GM23338 (cell line): ENCODE results near the gene LRRC47. TPM values are rescaled to one million over a fixed set of nuclear protein-coding genes. Genes with fewer than 3 reads are reported as not detected.

ENCODE experiments used
- ATAC-seq: fragments of 200-7000 bp; cut with Tn5 transposase; 3 replicates; pipeline ENCODE4 v1.9.1; 2020
- DNase-seq: peaks from one replicate; pipeline ENCODE4 v3.0.0-alpha.2; 2015; ENCODE audit warnings: low spot score
- H2AFZ ChIP-seq: fragments of 200-600 bp; sonication (generic); 2 replicates; pipeline ENCODE4 v1.8.0; 2016; ENCODE audit warnings: antibody characterized with exemption, mild to moderate bottlenecking, moderate library complexity
- H3F3A ChIP-seq: fragments of 200-600 bp; sonication (generic); replicated peaks from 2 replicates; pipeline ENCODE4 v1.8.0; 2017; ENCODE audit warnings: antibody characterized with exemption, mixed run types, low read depth
- H3K27ac ChIP-seq: fragments of 200-600 bp; sonication (generic); 2 replicates; pipeline ENCODE4 v1.6.1; 2016; ENCODE audit warnings: low read depth
- H3K27me3 ChIP-seq: fragments of 200-600 bp; sonication (generic); 2 replicates; pipeline ENCODE4 v1.8.0; 2016; ENCODE audit warnings: mild to moderate bottlenecking, mixed run types, moderate library complexity; ENCODE audit not compliant: insufficient read depth
- H3K36me3 ChIP-seq: fragments of 200-600 bp; sonication (generic); 2 replicates; pipeline ENCODE4 v1.8.0; 2016; ENCODE audit warnings: mild to moderate bottlenecking; ENCODE audit not compliant: insufficient read depth
- H3K4me1 ChIP-seq: fragments of 200-600 bp; sonication (generic); 2 replicates; pipeline ENCODE4 v1.8.0; 2016; ENCODE audit warnings: mild to moderate bottlenecking, moderate library complexity; ENCODE audit not compliant: insufficient read depth
- H3K4me2 ChIP-seq: fragments of 200-600 bp; sonication (generic); 2 replicates; pipeline ENCODE4 v1.7.1; 2017; ENCODE audit warnings: mixed run types
- H3K4me3 ChIP-seq: fragments of 200-600 bp; sonication (generic); 2 replicates; pipeline ENCODE4 v1.6.1; 2016; ENCODE audit warnings: mixed run types
- H3K79me2 ChIP-seq: fragments of 200-600 bp; sonication (generic); replicated peaks from 2 replicates; pipeline ENCODE4 v1.8.0; 2017; ENCODE audit warnings: mild to moderate bottlenecking; ENCODE audit not compliant: insufficient read depth
- H3K9me2 ChIP-seq: fragments of 200-600 bp; sonication (generic); 2 replicates; pipeline ENCODE4 v1.8.0; 2017; ENCODE audit not compliant: insufficient read depth
- H4K20me1 ChIP-seq: fragments of 200-600 bp; sonication (generic); replicated peaks from 2 replicates; pipeline ENCODE4 v1.8.0; 2017; ENCODE audit warnings: mild to moderate bottlenecking; ENCODE audit not compliant: insufficient read depth
- H3K27ac Mint-ChIP-seq: 2 replicates; pipeline ENCODE4 v1.8.0; 2020; ENCODE audit warnings: inconsistent platforms, mild to moderate bottlenecking, moderate library complexity, mixed read lengths
- H3K27me3 Mint-ChIP-seq: 3 replicates; pipeline ENCODE4 v1.8.0; 2022; ENCODE audit warnings: low read depth, mild to moderate bottlenecking, moderate library complexity, mixed read lengths, inconsistent platforms; ENCODE audit not compliant: insufficient read depth, poor library complexity
- H3K36me3 Mint-ChIP-seq: 3 replicates; pipeline ENCODE4 v1.8.0; 2021; ENCODE audit warnings: low read depth, mild to moderate bottlenecking, inconsistent platforms, moderate library complexity, mixed read lengths
- H3K4me1 Mint-ChIP-seq: 3 replicates; pipeline ENCODE4 v1.8.0; 2020; ENCODE audit warnings: mild to moderate bottlenecking, inconsistent platforms, mixed read lengths
- H3K4me3 Mint-ChIP-seq: 3 replicates; pipeline ENCODE4 v1.8.0; 2021; ENCODE audit warnings: moderate library complexity, mild to moderate bottlenecking, inconsistent platforms, mixed read lengths
- H3K9me3 Mint-ChIP-seq: 3 replicates; pipeline ENCODE4 v1.8.0; 2020; ENCODE audit warnings: moderate library complexity, mild to moderate bottlenecking, inconsistent platforms, mixed read lengths
- CTCF ChIP-seq, 2 experiments: fragments of 200-600 bp in 1 of 2; sonication (generic) in 1 of 2; conservative IDR thresholded peaks; 2 replicates each; pipeline versions ENCODE4 v1.5.1 to v1.6.1; 2016 to 2017; ENCODE audit warnings: antibody characterized with exemption in 2 of 2, low read depth in 2 of 2, mild to moderate bottlenecking in 2 of 2, moderate library complexity in 1 of 2
- EZH2 ChIP-seq: fragments of 200-600 bp; sonication (generic); IDR thresholded peaks from one replicate; pipeline ENCODE4 v1.8.0; 2017; ENCODE audit warnings: antibody characterized with exemption, mild to moderate bottlenecking, low read depth; ENCODE audit not compliant: unreplicated experiment
- EZH2phosphoT487 ChIP-seq: fragments of 200-600 bp; sonication (generic); IDR thresholded peaks from one replicate; pipeline ENCODE4 v1.8.1; 2018; ENCODE audit warnings: antibody characterized with exemption; ENCODE audit not compliant: unreplicated experiment
- polyA plus RNA-seq: library from polyadenylated mRNA; unstranded; fragments of >200 nt; fragmentation: Nextera tagmentation; extraction: Ambion mirVana; gene quantifications from 2 replicates; pipeline ENCODE4 v1.2.1, GENCODE V29; 2016
- total RNA-seq: library from RNA; depleted of rRNA; stranded (reverse); fragments of >200 nt; shearing (Covaris generic); gene quantifications from 2 replicates; pipeline ENCODE4 v1.2.3, GENCODE V29; 2014
- TF ChIP-seq, protein P1 (sequence below): fragments of 250-450 bp; sonication (Bioruptor Pico); IDR thresholded peaks from 2 replicates; pipeline ENCODE4 v1.5.0; 2020; ENCODE audit warnings: mild to moderate bottlenecking, moderate library complexity

LRRC47 gene
- total and polyA plus RNA-seq, 2 experiments from 2014 or later: 15.8 to 76.8 TPM

DNA sequence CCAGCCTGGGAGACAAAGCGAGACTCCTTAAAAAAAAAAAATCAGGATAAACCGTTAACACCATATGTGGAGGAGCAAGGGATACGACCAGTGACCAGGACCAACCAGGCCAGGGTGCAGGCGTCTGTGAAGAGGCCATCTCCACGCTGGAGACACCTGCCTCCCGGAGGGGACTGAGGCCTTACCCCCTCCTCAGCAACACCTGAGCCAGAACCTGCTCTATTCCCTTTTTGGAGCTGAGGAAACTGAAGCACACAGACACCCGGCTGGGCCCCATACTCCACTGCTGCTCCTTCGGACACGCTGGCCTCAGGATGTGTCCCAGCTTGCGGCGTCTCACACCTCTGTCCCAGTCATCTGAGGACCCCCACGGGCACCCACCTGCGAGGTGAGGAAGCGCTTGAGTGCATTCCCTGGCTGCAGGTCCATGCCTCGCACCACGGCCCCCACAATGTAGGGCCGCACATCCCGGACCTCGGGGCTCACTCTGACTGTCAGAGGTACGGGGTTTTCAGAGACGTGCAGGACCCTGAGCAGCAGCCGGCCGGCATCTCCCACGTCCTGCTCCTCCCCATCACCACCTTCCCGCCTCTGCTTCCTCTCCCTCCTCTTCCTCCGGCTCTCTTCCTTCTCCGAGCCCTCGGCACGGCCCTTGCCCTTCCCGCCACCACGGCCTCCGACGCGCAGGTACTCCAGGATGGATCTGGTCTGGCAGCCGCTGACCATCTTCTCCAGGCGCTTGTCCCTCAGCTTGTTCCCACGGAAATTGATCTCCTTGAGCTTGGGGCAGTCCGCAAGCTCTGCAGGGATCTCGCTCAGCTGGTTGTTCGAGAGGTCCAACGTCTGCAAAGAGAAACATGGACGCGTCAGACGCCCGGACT, 9.6 kb downstream of the LRRC47 start (continued):
- TF ChIP-seq CTCF (conservative IDR thresholded peaks at IDR 0.05; ENCODE audit: low read depth in 2 of 2) (no peak), EZH2phosphoT487 (no peak)
- TF ChIP-seq, protein P1, sequence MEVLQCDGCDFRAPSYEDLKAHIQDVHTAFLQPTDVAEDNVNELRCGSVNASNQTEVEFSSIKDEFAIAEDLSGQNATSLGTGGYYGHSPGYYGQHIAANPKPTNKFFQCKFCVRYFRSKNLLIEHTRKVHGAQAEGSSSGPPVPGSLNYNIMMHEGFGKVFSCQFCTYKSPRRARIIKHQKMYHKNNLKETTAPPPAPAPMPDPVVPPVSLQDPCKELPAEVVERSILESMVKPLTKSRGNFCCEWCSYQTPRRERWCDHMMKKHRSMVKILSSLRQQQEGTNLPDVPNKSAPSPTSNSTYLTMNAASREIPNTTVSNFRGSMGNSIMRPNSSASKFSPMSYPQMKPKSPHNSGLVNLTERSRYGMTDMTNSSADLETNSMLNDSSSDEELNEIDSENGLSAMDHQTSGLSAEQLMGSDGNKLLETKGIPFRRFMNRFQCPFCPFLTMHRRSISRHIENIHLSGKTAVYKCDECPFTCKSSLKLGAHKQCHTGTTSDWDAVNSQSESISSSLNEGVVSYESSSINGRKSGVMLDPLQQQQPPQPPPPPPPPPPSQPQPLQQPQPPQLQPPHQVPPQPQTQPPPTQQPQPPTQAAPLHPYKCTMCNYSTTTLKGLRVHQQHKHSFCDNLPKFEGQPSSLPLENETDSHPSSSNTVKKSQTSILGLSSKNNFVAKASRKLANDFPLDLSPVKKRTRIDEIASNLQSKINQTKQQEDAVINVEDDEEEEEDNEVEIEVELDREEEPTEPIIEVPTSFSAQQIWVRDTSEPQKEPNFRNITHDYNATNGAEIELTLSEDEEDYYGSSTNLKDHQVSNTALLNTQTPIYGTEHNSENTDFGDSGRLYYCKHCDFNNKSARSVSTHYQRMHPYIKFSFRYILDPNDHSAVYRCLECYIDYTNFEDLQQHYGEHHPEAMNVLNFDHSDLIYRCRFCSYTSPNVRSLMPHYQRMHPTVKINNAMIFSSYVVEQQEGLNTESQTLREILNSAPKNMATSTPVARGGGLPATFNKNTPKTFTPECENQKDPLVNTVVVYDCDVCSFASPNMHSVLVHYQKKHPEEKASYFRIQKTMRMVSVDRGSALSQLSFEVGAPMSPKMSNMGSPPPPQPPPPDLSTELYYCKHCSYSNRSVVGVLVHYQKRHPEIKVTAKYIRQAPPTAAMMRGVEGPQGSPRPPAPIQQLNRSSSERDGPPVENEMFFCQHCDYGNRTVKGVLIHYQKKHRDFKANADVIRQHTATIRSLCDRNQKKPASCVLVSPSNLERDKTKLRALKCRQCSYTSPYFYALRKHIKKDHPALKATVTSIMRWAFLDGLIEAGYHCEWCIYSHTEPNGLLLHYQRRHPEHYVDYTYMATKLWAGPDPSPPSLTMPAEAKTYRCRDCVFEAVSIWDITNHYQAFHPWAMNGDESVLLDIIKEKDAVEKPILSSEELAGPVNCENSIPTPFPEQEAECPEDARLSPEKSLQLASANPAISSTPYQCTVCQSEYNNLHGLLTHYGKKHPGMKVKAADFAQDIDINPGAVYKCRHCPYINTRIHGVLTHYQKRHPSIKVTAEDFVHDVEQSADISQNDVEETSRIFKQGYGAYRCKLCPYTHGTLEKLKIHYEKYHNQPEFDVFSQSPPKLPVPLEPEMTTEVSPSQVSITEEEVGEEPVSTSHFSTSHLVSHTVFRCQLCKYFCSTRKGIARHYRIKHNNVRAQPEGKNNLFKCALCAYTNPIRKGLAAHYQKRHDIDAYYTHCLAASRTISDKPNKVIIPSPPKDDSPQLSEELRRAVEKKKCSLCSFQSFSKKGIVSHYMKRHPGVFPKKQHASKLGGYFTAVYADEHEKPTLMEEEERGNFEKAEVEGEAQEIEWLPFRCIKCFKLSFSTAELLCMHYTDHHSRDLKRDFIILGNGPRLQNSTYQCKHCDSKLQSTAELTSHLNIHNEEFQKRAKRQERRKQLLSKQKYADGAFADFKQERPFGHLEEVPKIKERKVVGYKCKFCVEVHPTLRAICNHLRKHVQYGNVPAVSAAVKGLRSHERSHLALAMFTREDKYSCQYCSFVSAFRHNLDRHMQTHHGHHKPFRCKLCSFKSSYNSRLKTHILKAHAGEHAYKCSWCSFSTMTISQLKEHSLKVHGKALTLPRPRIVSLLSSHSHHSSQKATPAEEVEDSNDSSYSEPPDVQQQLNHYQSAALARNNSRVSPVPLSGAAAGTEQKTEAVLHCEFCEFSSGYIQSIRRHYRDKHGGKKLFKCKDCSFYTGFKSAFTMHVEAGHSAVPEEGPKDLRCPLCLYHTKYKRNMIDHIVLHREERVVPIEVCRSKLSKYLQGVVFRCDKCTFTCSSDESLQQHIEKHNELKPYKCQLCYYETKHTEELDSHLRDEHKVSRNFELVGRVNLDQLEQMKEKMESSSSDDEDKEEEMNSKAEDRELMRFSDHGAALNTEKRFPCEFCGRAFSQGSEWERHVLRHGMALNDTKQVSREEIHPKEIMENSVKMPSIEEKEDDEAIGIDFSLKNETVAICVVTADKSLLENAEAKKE (CRISPR knock-in tag): no peak

DNA sequence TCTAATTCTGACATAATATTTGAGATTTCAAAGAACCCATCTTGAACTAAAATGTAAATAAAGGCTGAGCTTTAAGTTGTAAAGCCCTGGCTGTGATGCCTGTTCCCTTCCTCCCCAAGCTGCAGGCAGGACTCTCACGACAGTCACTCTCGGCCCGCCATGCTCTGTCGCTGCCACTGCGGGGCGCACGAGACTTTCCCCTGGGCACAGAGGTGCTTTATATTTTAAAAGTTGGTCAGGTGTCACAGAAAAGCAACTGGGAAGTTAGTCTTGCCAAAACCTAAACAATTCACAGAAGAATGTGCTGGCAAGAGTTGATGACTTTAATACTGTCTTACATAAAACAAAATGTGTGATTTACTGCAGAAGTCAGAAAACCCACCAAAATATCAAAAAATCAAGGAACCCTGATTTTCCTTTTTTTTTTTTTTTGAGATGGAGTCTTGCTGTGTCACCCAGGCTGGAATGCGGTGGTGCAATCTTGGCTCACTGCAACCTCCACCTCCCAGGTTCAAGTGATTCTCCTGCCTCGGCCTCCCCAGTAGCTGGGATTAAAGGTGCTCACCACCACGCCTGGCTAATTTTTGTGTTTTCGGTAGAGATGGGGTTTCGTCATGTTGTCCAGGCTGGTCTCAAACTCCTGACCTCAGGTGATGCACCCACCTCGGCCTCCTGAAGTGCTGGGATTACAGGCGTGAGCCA, 10.7 kb downstream of the LRRC47 start:
- peaks cover 30% of the 10 kb centered on the region for H3K36me3 ChIP-seq
- Mint-ChIP-seq H3K27ac (peak overlapping the region; percentile 24; the same call in 1 of the 2 replicates), H3K27me3 (peaks cover 17% of the 10 kb centered on the region), H3K4me3 (no peak overlapping the region; the same call in 2 of the 3 replicates), H3K9me3 (no peaks in the 10 kb centered on the region), H3K36me3 (peaks cover 74% of the 10 kb centered on the region), H3K4me1 (peaks cover 18% of the 10 kb centered on the region)
- TF ChIP-seq CTCF (conservative IDR thresholded peaks at IDR 0.05; ENCODE audit: low read depth in 2 of 2) (peak; percentile 86 to 87), EZH2 (no peak)
- H3K9me2 ChIP-seq: no peaks in the 10 kb centered on the region
- H3K79me2 ChIP-seq: peaks cover 30% of the 10 kb centered on the region
- H3K4me3 ChIP-seq: no peak overlapping the region
- H2AFZ ChIP-seq: no peak overlapping the region
- H4K20me1 ChIP-seq: peaks cover 13% of the 10 kb centered on the region
- ATAC-seq (peak; percentile 79), DNase-seq (peak; percentile 82)
- H3K27ac ChIP-seq: peak overlapping the region; percentile 66; the same call in 1 of the 2 replicates
- H3K4me2 ChIP-seq: no peak overlapping the region
- H3K27me3 ChIP-seq: no peaks in the 10 kb centered on the region
- peaks cover 6% of the 10 kb centered on the region; the same call in 1 of the 2 replicates for H3K4me1 ChIP-seq
- H3F3A ChIP-seq: 0 out of 2 replicates have a peak, but pooled peaks cover 5% of the 10 kb centered on the region
